ENCODE measurements around the gene HDAC8.

GRCh38 chrX:72348247-72348979 is 224.2 kb downstream of the HDAC8 start:
- TF ChIP-seq CTCF (IDR thresholded peaks at IDR 0.05) (no peak), ZFX (IDR thresholded peaks at IDR 0.05; ENCODE audit: borderline replicate concordance) (no peak)
